ENCODE measurements around the gene SF1. TPM values are rescaled to one million over a fixed set of nuclear protein-coding genes. Genes with fewer than 3 reads are reported as not detected.

The SF1 gene
- total and polyA plus RNA-seq, 2 experiments from 2014 or later, result 138 to 163 TPM

DNA sequence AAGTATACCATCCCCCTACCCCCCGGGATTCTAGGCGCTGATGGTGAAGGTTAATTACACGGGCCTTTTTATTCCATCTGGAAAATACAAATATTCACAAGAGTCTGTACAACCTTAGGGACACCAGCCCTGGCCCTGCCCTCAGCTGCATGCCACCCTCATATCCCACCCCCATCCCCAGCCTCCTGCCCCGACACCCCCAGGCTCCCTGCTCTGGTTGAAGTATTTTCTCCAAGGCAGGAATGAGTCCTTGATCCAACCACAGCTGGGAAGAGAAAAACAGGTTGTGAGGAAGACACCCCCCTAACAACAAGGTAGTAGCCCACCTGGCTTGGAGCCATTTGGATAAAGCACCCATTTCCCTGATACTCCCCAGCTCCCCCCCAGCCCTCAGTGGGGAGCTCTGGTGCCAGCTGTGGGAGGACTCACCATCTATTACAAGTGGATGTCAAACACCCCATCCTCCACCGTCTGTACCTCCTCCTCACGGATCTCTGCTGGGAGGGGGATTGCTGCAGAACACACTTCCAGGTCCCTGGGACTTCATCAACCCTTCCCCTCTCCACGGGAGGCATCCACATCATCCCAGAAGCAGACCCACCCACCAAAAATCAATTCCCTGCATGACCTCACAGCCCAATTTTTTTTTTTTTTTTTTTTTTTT lies 51.3 kb downstream of the SF1 start:
- 77% methylated on average over 7 of the region's 7 CpGs for WGBS (ENCODE audit: low lambda C conversion rate, missing lambda C conversion rate)

GRCh38 chr11:64726211-64726641 lies 52.1 kb downstream of the SF1 start:
- Histone ChIP-seq H3K4me2 (no peak overlapping the region), H3K9me3 (ENCODE audit: low read depth) (no peaks in the 10 kb centered on the region), H3K27me3 (peaks cover 21% of the 10 kb centered on the region), H3K36me3 (replicated peaks; ENCODE audit: insufficient read depth, low read depth) (no peaks in the 10 kb centered on the region), H3K9me2 (replicated peaks; ENCODE audit: insufficient read depth) (no peaks in the 10 kb centered on the region), H3K4me3 (no peak overlapping the region), H3K27ac (no peak overlapping the region), H2AFZ (no peak overlapping the region), H3K79me2 (no peaks in the 10 kb centered on the region), H4K20me1 (ENCODE audit: insufficient read depth, poor library complexity, severe bottlenecking) (no peaks in the 10 kb centered on the region), H3K4me1 (ENCODE audit: insufficient read depth) (no peaks in the 10 kb centered on the region)
- TF ChIP-seq CTCF (IDR thresholded peaks at IDR 0.05; ENCODE audit: poor library complexity) (no peak), EZH2phosphoT487 (IDR thresholded peaks at IDR 0.05; ENCODE audit: low read depth, severe bottlenecking, unreplicated experiment) (no peak), EZH2 (IDR thresholded peaks at IDR 0.05; ENCODE audit: borderline replicate concordance) (no peak)
- WGBS (ENCODE audit: low lambda C conversion rate, missing lambda C conversion rate), result 53% methylated on average over 9 of the region's 9 CpGs
- no peak for DNase-seq (ENCODE audit: low spot score)

More for the DNA sequence above, 51.3 kb downstream of the SF1 start:
- no peak overlapping the region for H2AFZ ChIP-seq
- H4K20me1 ChIP-seq (ENCODE audit: insufficient read depth, poor library complexity, severe bottlenecking), result no peaks in the 10 kb centered on the region
- H3K79me2 ChIP-seq, result no peaks in the 10 kb centered on the region
- H3K4me2 ChIP-seq, result no peak overlapping the region
- H3K27me3 ChIP-seq, result peaks cover 14% of the 10 kb centered on the region
- H3K9me3 ChIP-seq (ENCODE audit: low read depth), result no peaks in the 10 kb centered on the region
- no peak for DNase-seq (ENCODE audit: low spot score)
- TF ChIP-seq CTCF (IDR thresholded peaks at IDR 0.05; ENCODE audit: poor library complexity) (no peak), EZH2phosphoT487 (IDR thresholded peaks at IDR 0.05; ENCODE audit: low read depth, severe bottlenecking, unreplicated experiment) (no peak), EZH2 (IDR thresholded peaks at IDR 0.05; ENCODE audit: borderline replicate concordance) (no peak)
- H3K9me2 ChIP-seq (replicated peaks; ENCODE audit: insufficient read depth), result no peaks in the 10 kb centered on the region
- no peaks in the 10 kb centered on the region for H3K36me3 ChIP-seq (replicated peaks; ENCODE audit: insufficient read depth, low read depth)
- H3K27ac ChIP-seq, result no peak overlapping the region
- no peak overlapping the region for H3K4me3 ChIP-seq
- H3K4me1 ChIP-seq (ENCODE audit: insufficient read depth), result no peaks in the 10 kb centered on the region

DNA sequence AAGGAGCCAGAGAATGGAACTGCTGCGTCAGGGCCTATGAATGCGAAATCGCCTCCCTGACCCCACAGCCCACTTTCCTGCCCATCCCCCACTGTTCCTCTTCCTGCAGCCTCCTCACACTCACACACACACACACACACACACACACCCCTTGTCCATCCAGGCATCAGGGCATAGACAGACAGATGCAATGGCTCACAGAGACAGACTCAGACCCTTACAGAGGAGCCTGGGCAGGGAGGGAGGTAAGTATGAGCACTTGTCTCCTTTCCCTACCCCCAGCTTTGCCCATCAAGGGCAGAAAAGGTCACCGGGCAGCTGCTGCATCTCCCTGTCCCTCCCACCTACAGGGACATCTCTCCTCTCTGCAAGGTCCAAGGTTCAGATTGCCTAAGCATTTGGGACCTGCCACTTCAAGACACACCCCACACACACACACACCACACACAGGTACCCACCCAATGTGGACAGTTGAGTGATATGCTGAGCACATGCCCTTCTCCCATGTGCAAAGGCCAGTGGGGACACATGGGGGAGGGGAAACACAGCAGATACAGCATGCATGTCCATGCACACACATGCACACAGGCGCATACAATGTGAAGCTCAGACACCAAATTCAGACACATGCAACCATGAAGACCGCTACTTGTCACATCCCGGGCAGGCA lies 53.3 kb downstream of the SF1 start:
- Histone ChIP-seq H3K9me2 (replicated peaks; ENCODE audit: insufficient read depth) (no peaks in the 10 kb centered on the region), H3K27me3 (peaks cover 23% of the 10 kb centered on the region), H4K20me1 (ENCODE audit: insufficient read depth, poor library complexity, severe bottlenecking) (no peaks in the 10 kb centered on the region), H3K36me3 (replicated peaks; ENCODE audit: insufficient read depth, low read depth) (no peaks in the 10 kb centered on the region), H3K4me1 (ENCODE audit: insufficient read depth) (no peaks in the 10 kb centered on the region), H3K27ac (no peak overlapping the region), H3K4me2 (no peak overlapping the region), H3K9me3 (ENCODE audit: low read depth) (no peaks in the 10 kb centered on the region), H3K4me3 (no peak overlapping the region), H2AFZ (no peak overlapping the region), H3K79me2 (no peaks in the 10 kb centered on the region)
- peak; percentile 48 for DNase-seq (ENCODE audit: low spot score)
- WGBS (ENCODE audit: low lambda C conversion rate, missing lambda C conversion rate), result 76% methylated on average over 7 of the region's 7 CpGs
- TF ChIP-seq EZH2phosphoT487 (IDR thresholded peaks at IDR 0.05; ENCODE audit: low read depth, severe bottlenecking, unreplicated experiment), result no peak
- TF ChIP-seq CTCF (IDR thresholded peaks at IDR 0.05; ENCODE audit: poor library complexity), result no peak
- TF ChIP-seq EZH2 (IDR thresholded peaks at IDR 0.05; ENCODE audit: borderline replicate concordance), result no peak
